Prostate gland (tissue), 2 donors: ENCODE results near the gene EPHB2.

Source experiments
- CTCF ChIP-seq, 4 experiments: fragments of 200-600 bp in 2 of 4; fragments of 450-650 bp in 2 of 4; sonication (generic) in 2 of 4; IDR thresholded peaks; 1 replicate in 3 of 4; 2 replicates in 1 of 4; pipeline ENCODE4 v1.5.1; 2016 to 2019; ENCODE audit warnings: antibody characterized with exemption in 4 of 4, mild to moderate bottlenecking in 2 of 4, moderate library complexity in 2 of 4
- POLR2AphosphoS5 ChIP-seq: sonication (generic); formaldehyde crosslinking; IDR thresholded peaks from one replicate; pipeline ENCODE4 v1.6.1; 2017; ENCODE audit warnings: antibody characterized with exemption

GRCh38 chr1:22953740-22954141, 243.1 kb downstream of the EPHB2 start:
- no peak for TF ChIP-seq CTCF (IDR thresholded peaks at IDR 0.05)
- no peak for TF ChIP-seq POLR2AphosphoS5
